Endothelial cell of umbilical vein (primary cell): ENCODE measurements around the gene SCAMP2. TPM values are rescaled to one million over a fixed set of nuclear protein-coding genes. Genes with fewer than 3 reads are reported as not detected.

ENCODE experiments used
- BruUV-seq: library from RNA; stranded (reverse); fragments of 400-500 nt; replicated peaks from 2 replicates; lab custom pipeline; 2021; lab: Mats Ljungman, UMichigan
- CTCF ChIA-PET: fragments of 300-600, 350-600 bp; sonication (Branson Sonifier 250); formaldehyde crosslinking; loops from one replicate; lab custom pipeline; 2021; ENCODE audit warnings: antibody characterized with exemption, inconsistent platforms; lab: Charles Lee
- POLR2A ChIA-PET: fragments of 300-600, 350-600 bp; sonication (Branson Sonifier 250); formaldehyde crosslinking; loops from one replicate; lab custom pipeline; 2021; ENCODE audit warnings: antibody characterized with exemption, inconsistent platforms; lab: Charles Lee
- DNase-seq: peaks from one replicate; pipeline ENCODE4 v3.0.0-alpha.2; 2011; ENCODE audit warnings: low read depth, low spot score
- FAIRE-seq: peaks from 2 replicates; lab custom pipeline; 2011; peaks lifted over from hg19 to GRCh38; lab: Jason Lieb, UNC
- H2AFZ ChIP-seq: 2 replicates; pipeline ENCODE4 v1.6.0; 2012; ENCODE audit warnings: low read depth, low read length, control low read depth, inconsistent platforms
- H3K27ac ChIP-seq: 2 replicates; pipeline ENCODE4 v1.5.1; 2011; ENCODE audit warnings: low read depth, mild to moderate bottlenecking, control low read depth, low read length, moderate library complexity; ENCODE audit not compliant: insufficient read depth
- H3K27me3 ChIP-seq, 2 experiments: 2 replicates each; pipeline versions ENCODE4 v1.6.0 to v1.6.1; 2011; ENCODE audit warnings: low read length in 2 of 2, mixed read lengths in 1 of 2; ENCODE audit not compliant: control insufficient read depth in 2 of 2, insufficient read depth in 2 of 2
- H3K36me3 ChIP-seq, 2 experiments: 2 replicates in 1 of 2; 3 replicates in 1 of 2; pipeline ENCODE4 v1.5.1; 2011; ENCODE audit warnings: low read length in 2 of 2, mild to moderate bottlenecking in 1 of 2, moderate library complexity in 1 of 2; ENCODE audit not compliant: control insufficient read depth in 2 of 2, insufficient read depth in 2 of 2; ENCODE audit errors: extremely low read depth in 1 of 2
- H3K4me1 ChIP-seq: 3 replicates; pipeline ENCODE4 v1.5.1; 2011; ENCODE audit warnings: mild to moderate bottlenecking, low read length; ENCODE audit not compliant: control insufficient read depth, insufficient read depth; ENCODE audit errors: extremely low read depth
- H3K4me2 ChIP-seq: 2 replicates; pipeline ENCODE4 v1.6.1; 2011; ENCODE audit warnings: low read length, control low read depth, mixed read lengths; ENCODE audit not compliant: insufficient read depth
- H3K4me3 ChIP-seq, 3 experiments: fragments of 200-600 bp in 1 of 3; sonication (generic), shearing (Covaris generic) in 1 of 3; replicated peaks in 1 of 3; 2 replicates each; pipeline ENCODE4 v1.5.1; 2011 to 2016; ENCODE audit warnings: control low read depth in 3 of 3, low read length in 3 of 3, mild to moderate bottlenecking in 2 of 3, inconsistent platforms in 1 of 3, low read depth in 1 of 3, moderate library complexity in 1 of 3; ENCODE audit not compliant: insufficient read depth in 1 of 3
- H3K79me2 ChIP-seq: 2 replicates; pipeline ENCODE4 v1.6.0; 2012; ENCODE audit warnings: low read length, inconsistent platforms; ENCODE audit not compliant: control insufficient read depth, insufficient read depth
- H3K9ac ChIP-seq: replicated peaks from 2 replicates; pipeline ENCODE3; 2011; ENCODE audit warnings: low read length, control low read depth; ENCODE audit not compliant: insufficient read depth; ENCODE audit errors: extremely low read depth
- H3K9me1 ChIP-seq: replicated peaks from 3 replicates; pipeline ENCODE4 v1.6.0; 2011; ENCODE audit warnings: mild to moderate bottlenecking, low read length; ENCODE audit not compliant: control insufficient read depth, insufficient read depth; ENCODE audit errors: extremely low read depth
- H3K9me3 ChIP-seq: replicated peaks from 2 replicates; pipeline ENCODE4 v1.5.1; 2012; ENCODE audit warnings: low read length, inconsistent platforms; ENCODE audit not compliant: control insufficient read depth, insufficient read depth
- H4K20me1 ChIP-seq: replicated peaks from 2 replicates; pipeline ENCODE3; 2011; ENCODE audit warnings: mild to moderate bottlenecking, low read length; ENCODE audit not compliant: control insufficient read depth, insufficient read depth; ENCODE audit errors: extremely low read depth
- EZH2 ChIP-seq: IDR thresholded peaks from 2 replicates; pipeline ENCODE4 v1.6.1; 2012; ENCODE audit warnings: borderline replicate concordance, low read depth, mild to moderate bottlenecking, moderate library complexity, low read length, inconsistent platforms; ENCODE audit not compliant: severe bottlenecking
- FOS ChIP-seq: IDR thresholded peaks from 2 replicates; pipeline ENCODE4 v1.6.1; 2011; ENCODE audit warnings: mild to moderate bottlenecking, low read length, moderate library complexity, borderline replicate concordance; ENCODE audit not compliant: insufficient read depth
- GATA2 ChIP-seq: IDR thresholded peaks from 2 replicates; pipeline ENCODE4 v1.7.0; 2011; ENCODE audit warnings: low read depth, mild to moderate bottlenecking, moderate library complexity, mixed read lengths, low read length; ENCODE audit not compliant: insufficient read length, insufficient read depth
- JUN ChIP-seq: IDR thresholded peaks from 2 replicates; pipeline ENCODE4 v1.6.1; 2011; ENCODE audit warnings: borderline replicate concordance, low read depth; ENCODE audit not compliant: insufficient read length, insufficient read depth
- MYC ChIP-seq: IDR thresholded peaks from one replicate; pipeline ENCODE4 v1.6.1; 2011; ENCODE audit warnings: mild to moderate bottlenecking, low read depth, low read length
- POLR2A ChIP-seq: IDR thresholded peaks from 2 replicates; pipeline ENCODE4 v1.6.1; 2012; ENCODE audit warnings: low read depth, mild to moderate bottlenecking, control low read depth, low read length
- POLR2AphosphoS5 ChIP-seq: IDR thresholded peaks from 2 replicates; pipeline ENCODE4 v1.6.1; 2012; ENCODE audit warnings: low read depth, mild to moderate bottlenecking, control low read depth, low read length, moderate library complexity; ENCODE audit not compliant: insufficient read depth
- dilution Hi-C: fragments of 300-500 bp; cut with MboI; formaldehyde crosslinking; loops from one replicate; pipeline ENCODE4 v1.15.0; 2019; ENCODE audit warnings: low sequenced_read_pairs; ENCODE audit not compliant: extremely low pct_ligation_motif_present
- intact Hi-C: fragments of 100-400 bp; cut with micrococcal nuclease; formaldehyde crosslinking; loops from one replicate; pipeline ENCODE4 v1.10.0; 2022
- polyA plus RNA-seq, 4 experiments: library from polyadenylated mRNA; depleted of rRNA in 3 of 4; stranded (reverse) in 3 of 4; unstranded in 1 of 4; fragments of >200 nt; gene quantifications; 2 replicates each; pipeline versions ENCODE4 v1.2.1 to v1.2.3, GENCODE V29; 2011 to 2012; ENCODE audit warnings: missing spikeins in 1 of 4
- total RNA-seq: library from RNA; stranded (reverse); gene quantifications from 2 replicates; pipeline ENCODE4 v1.2.3, GENCODE V29; 2021
- TF ChIP-seq, protein P1 (sequence below): IDR thresholded peaks from 2 replicates; pipeline ENCODE4 v1.6.1; 2011; ENCODE audit not compliant: insufficient read depth, insufficient read length
- TF ChIP-seq, protein P2 (sequence below), 2 donors: IDR thresholded peaks; 1 replicate in 1 of 2; 2 replicates in 1 of 2; pipeline ENCODE4 v1.5.1; 2011; ENCODE audit warnings: low read length in 2 of 2, mild to moderate bottlenecking in 2 of 2, moderate library complexity in 2 of 2, control low read depth in 1 of 2, inconsistent platforms in 1 of 2, low read depth in 1 of 2; ENCODE audit not compliant: insufficient read depth in 1 of 2; ENCODE audit errors: extremely low read depth in 1 of 2

SCAMP2 gene
- total and polyA plus RNA-seq, 2 donors (not counting 3 experiments of a cell fraction or from before 2014, with no cell fraction given), result 67.3 to 256 TPM

DNA sequence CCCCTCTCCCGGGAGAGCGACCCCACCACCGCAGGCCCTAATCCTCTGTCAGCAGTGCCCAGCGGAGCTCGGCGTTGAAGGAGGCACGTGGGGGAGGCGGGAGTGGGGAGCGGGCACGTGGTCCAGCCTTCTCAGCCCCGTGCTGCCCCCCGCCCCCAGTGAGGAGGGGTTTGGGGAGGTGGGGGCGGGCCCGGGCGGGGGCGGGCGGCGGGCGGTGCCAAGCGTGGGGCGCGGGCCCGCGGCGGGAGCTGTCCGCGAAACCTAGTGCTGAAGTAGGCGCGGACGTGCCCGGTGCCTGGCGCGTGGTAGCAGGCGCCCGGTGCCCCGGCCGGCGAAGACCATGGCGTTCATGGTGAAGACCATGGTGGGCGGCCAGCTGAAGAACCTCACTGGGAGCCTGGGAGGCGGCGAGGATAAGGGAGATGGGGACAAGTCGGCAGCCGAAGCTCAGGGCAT lies 46.8 kb downstream of the SCAMP2 start, which contains the start of gene CPLX3:
TSS of gene CPLX3 (plus strand) at position 264 of the 456 bp plus-strand sequence. CDS start at position 341, 77 bp downstream.
- intact Hi-C loops, result no loop called here
- H3K27me3 ChIP-seq, result peaks cover 14 to 17% of the 10 kb centered on the region in 2 experiments
- BruUV-seq, result no TSS peak
- CTCF ChIA-PET, result interaction anchor here (0.8 to 3.6 kb wide), 7 partner anchors 9 to 75 kb away, joined by 3 to 19 read pairs (median 6); partner anchors contain the start of gene LMAN1L
- no peak for DNase-seq
- TF ChIP-seq POLR2A, result no peak
- peak; percentile 19 for TF ChIP-seq EZH2
- H4K20me1 ChIP-seq, result no peaks in the 10 kb centered on the region
- FAIRE-seq, result no peak
- no peak within 1 kb of the TSS for H2AFZ ChIP-seq
- H3K79me2 ChIP-seq, result no peaks in the 10 kb centered on the region
- no peaks in the 10 kb centered on the region for H3K4me1 ChIP-seq
- H3K27ac ChIP-seq, result no peak within 1 kb of the TSS
- H3K9me1 ChIP-seq, result no peaks in the 10 kb centered on the region
- no peaks in the 10 kb centered on the region for H3K9me3 ChIP-seq
- no peaks in the 10 kb centered on the region for H3K36me3 ChIP-seq
- no peak within 1 kb of the TSS for H3K4me2 ChIP-seq
- POLR2A ChIA-PET, result no interaction called here
- dilution Hi-C loops, result no loop called here
- no peak within 1 kb of the TSS for H3K4me3 ChIP-seq
- H3K9ac ChIP-seq, result no peak within 1 kb of the TSS

DNA sequence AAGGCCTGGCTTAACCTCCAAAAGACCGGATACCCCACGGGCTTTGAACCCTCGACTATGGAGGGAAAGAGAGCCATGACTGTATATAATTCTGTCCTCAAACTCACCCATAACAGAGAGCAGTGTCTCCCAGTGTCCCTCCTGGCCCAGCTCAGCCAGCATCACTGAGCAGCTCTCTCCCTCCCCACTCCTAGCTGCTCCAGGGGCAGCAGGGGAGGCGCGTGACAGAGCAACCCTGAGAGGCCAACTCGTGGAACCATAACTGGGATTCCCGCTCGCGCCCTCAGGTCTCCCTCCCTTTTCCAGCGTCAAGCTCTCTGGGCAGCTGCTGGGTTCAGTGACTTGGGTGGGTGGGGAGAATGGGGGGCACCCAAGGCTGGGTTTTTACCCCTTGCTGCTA lies 47.3 kb downstream of the SCAMP2 start:
- no peaks in the 10 kb centered on the region for H4K20me1 ChIP-seq
- H3K36me3 ChIP-seq, result no peaks in the 10 kb centered on the region
- H3K9me1 ChIP-seq, result no peaks in the 10 kb centered on the region
- TF ChIP-seq MYC (no peak), EZH2 (no peak), GATA2 (no peak), JUN (no peak), FOS (no peak), POLR2A (no peak), POLR2AphosphoS5 (no peak)
- TF ChIP-seq, protein P1, sequence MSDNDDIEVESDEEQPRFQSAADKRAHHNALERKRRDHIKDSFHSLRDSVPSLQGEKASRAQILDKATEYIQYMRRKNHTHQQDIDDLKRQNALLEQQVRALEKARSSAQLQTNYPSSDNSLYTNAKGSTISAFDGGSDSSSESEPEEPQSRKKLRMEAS, result no peak
- TF ChIP-seq, protein P2, sequence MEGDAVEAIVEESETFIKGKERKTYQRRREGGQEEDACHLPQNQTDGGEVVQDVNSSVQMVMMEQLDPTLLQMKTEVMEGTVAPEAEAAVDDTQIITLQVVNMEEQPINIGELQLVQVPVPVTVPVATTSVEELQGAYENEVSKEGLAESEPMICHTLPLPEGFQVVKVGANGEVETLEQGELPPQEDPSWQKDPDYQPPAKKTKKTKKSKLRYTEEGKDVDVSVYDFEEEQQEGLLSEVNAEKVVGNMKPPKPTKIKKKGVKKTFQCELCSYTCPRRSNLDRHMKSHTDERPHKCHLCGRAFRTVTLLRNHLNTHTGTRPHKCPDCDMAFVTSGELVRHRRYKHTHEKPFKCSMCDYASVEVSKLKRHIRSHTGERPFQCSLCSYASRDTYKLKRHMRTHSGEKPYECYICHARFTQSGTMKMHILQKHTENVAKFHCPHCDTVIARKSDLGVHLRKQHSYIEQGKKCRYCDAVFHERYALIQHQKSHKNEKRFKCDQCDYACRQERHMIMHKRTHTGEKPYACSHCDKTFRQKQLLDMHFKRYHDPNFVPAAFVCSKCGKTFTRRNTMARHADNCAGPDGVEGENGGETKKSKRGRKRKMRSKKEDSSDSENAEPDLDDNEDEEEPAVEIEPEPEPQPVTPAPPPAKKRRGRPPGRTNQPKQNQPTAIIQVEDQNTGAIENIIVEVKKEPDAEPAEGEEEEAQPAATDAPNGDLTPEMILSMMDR (IDR thresholded peaks at IDR 0.05; ENCODE audit: extremely low read depth in 1 of 2, insufficient read depth in 1 of 2, low read depth in 1 of 2, low read length in 2 of 2), result no peak
- H3K4me1 ChIP-seq, result no peaks in the 10 kb centered on the region
- no TSS peak for BruUV-seq
- FAIRE-seq (no peak), DNase-seq (no peak)
- intact Hi-C loops, result no loop called here
- H3K4me3 ChIP-seq, result no peak overlapping the region
- no peak overlapping the region for H3K9ac ChIP-seq
- ChIA-PET POLR2A (no interaction called here), CTCF (interaction anchor here (1.0 to 3.6 kb wide), 5 partner anchors 9 to 76 kb away, joined by 5 to 19 read pairs (median 6); no protein-coding TSS in a partner anchor)
- H3K9me3 ChIP-seq, result no peaks in the 10 kb centered on the region
- H2AFZ ChIP-seq, result no peak overlapping the region
- H3K27ac ChIP-seq, result no peak overlapping the region
- dilution Hi-C loops, result no loop called here
- H3K79me2 ChIP-seq, result no peaks in the 10 kb centered on the region
- peaks cover 14 to 17% of the 10 kb centered on the region in 2 experiments for H3K27me3 ChIP-seq
- H3K4me2 ChIP-seq, result no peak overlapping the region
